Stomach (tissue), 4 donors: ENCODE measurements around the gene RDH12.
A peak's percentile ranks its signal among the peaks of the same experiment; 100 is the strongest.

Source experiments
- EP300 ChIP-seq: sonication (generic); formaldehyde crosslinking; IDR thresholded peaks from one replicate; pipeline ENCODE4 v1.6.1; 2017; ENCODE audit warnings: antibody characterized with exemption
- POLR2A ChIP-seq, 4 donors: fragments of 450-650 bp; IDR thresholded peaks; one replicate each; pipeline ENCODE4 v1.6.1; 2016; ENCODE audit warnings: antibody characterized with exemption in 4 of 4, control low read depth in 2 of 4, mild to moderate bottlenecking in 1 of 4, moderate library complexity in 1 of 4
- POLR2AphosphoS5 ChIP-seq, 3 donors: sonication (generic); formaldehyde crosslinking; IDR thresholded peaks; one replicate each; pipeline ENCODE4 v1.6.1; 2016; ENCODE audit warnings: antibody characterized with exemption in 3 of 3
- TF ChIP-seq, protein P1 (sequence below), 7 experiments: fragments of 450-650 bp in 4 of 7; fragments of 200-600 bp in 3 of 7; sonication (generic) in 3 of 7; IDR thresholded peaks; one replicate each; pipeline ENCODE4 v1.5.1; 2016 to 2019; ENCODE audit warnings: antibody characterized with exemption in 7 of 7, control low read depth in 2 of 7, mild to moderate bottlenecking in 1 of 7

DNA sequence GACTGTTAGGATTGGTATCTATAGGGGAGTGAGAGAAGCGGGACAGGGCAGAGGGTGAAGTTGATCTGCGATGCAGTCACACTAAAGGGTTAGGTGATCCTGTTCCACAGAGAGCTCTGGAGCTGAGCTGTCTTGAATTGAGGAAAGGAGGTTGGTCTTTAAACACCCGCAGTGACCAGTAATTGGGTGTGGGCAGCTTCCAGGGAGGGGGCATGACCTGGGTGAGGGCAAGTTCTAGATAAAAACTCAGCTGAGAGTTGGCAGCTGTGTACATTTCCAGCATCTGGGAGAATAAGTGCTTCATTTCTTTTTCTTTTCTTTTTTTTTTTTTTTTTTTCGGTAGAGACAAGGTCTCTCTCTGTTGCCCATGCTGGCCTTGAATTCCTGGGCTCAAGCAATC is 35.1 kb downstream of the RDH12 start:
- TF ChIP-seq, protein P1, sequence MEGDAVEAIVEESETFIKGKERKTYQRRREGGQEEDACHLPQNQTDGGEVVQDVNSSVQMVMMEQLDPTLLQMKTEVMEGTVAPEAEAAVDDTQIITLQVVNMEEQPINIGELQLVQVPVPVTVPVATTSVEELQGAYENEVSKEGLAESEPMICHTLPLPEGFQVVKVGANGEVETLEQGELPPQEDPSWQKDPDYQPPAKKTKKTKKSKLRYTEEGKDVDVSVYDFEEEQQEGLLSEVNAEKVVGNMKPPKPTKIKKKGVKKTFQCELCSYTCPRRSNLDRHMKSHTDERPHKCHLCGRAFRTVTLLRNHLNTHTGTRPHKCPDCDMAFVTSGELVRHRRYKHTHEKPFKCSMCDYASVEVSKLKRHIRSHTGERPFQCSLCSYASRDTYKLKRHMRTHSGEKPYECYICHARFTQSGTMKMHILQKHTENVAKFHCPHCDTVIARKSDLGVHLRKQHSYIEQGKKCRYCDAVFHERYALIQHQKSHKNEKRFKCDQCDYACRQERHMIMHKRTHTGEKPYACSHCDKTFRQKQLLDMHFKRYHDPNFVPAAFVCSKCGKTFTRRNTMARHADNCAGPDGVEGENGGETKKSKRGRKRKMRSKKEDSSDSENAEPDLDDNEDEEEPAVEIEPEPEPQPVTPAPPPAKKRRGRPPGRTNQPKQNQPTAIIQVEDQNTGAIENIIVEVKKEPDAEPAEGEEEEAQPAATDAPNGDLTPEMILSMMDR (IDR thresholded peaks at IDR 0.05) = no peak
- TF ChIP-seq POLR2A (IDR thresholded peaks at IDR 0.05) (no peak), POLR2AphosphoS5 (IDR thresholded peaks at IDR 0.05) (peak in 1 of 3 donors; percentile 36), EP300 (no peak)
